GM12892 (cell line): Measurements from ENCODE around the gene SYT12.

Source experiments
- POLR2A ChIP-seq: IDR thresholded peaks from 2 replicates; pipeline ENCODE4 v1.6.1; 2011; ENCODE audit warnings: low read depth, low read length, control low read depth
- POLR2AphosphoS5 ChIP-seq: IDR thresholded peaks from 2 replicates; pipeline ENCODE4 v1.6.1; 2011; ENCODE audit warnings: low read depth, low read length, control low read depth
- TAF1 ChIP-seq: IDR thresholded peaks from 2 replicates; pipeline ENCODE4 v1.6.1; 2011; ENCODE audit warnings: low read depth, mild to moderate bottlenecking, control low read depth, low read length, borderline replicate concordance

DNA sequence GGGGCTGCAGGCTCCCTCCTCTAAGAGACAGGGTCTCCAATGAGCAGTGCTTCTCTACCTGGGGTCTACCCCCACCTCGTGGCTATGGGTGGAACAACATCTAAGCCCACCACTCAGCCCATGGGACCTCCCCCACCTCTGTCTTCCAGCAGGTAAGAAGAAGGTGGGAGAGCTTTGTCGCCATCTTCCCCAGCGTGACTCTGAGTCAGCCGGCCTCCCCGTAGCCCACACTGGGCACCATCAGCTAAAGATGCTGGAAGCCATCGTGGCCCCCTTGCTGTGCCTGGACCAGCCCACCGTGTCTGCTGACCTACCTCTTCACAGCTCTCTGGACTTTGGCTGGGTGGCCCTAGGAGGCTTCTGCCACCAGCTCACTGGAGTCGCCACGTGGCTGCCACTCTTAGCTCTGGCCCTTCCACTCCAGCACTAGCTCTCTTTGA lies 46.9 kb upstream of the SYT12 start:
- TF ChIP-seq POLR2AphosphoS5 (no peak), POLR2A (no peak), TAF1 (no peak)
